ENCODE data around the gene ARSG. TPM values are rescaled to one million over a fixed set of nuclear protein-coding genes. Genes with fewer than 3 reads are reported as not detected.

ARSG gene
- total and polyA plus RNA-seq, 2 of the 13 experiments (the other 11 are each of a cell fraction or from before 2014, with no cell fraction given): 3.7 to 15.2 TPM

DNA sequence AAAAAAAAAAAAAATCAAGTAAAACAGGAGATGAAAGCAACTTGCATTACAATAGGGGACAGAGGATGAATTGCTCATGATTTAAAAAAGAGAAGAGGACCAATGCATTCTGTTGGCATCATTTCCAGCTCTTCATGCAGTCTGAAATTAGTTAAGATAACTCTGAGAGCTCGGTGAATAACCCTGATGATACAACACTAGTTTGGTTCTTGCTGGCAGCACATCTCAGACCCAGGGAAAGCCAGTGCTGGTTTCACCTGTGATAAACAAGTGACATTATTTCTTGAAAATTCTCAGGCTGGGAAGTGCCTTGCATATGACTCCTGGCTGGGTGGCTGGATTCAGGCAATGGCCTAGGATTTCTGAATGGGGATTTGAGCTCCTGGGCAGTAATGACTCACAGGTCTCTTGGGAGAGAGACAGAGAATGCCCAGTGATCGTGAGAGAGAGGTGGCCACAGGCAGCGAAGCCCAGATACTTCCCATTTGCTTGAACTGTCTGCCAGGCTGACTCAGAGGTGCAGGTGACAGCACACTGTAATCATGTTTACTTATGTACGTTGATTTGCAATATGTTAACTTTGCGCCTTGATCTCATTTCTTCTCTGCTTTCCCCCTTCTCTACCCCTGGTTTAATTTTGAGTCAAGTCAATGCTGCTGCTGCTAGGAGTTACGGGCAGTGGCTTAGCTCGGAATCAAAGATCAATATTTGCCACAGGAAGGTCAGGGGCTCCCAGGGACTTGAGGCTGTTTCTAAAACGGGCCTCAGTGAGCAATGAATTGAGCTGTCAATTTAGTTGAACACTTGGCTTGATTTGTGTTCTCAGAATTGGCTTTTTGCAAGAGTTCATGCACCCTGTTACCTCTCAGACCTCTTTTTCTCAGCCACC, 27.1 kb downstream of the ARSG start (continued):
- TF ChIP-seq, protein P1, sequence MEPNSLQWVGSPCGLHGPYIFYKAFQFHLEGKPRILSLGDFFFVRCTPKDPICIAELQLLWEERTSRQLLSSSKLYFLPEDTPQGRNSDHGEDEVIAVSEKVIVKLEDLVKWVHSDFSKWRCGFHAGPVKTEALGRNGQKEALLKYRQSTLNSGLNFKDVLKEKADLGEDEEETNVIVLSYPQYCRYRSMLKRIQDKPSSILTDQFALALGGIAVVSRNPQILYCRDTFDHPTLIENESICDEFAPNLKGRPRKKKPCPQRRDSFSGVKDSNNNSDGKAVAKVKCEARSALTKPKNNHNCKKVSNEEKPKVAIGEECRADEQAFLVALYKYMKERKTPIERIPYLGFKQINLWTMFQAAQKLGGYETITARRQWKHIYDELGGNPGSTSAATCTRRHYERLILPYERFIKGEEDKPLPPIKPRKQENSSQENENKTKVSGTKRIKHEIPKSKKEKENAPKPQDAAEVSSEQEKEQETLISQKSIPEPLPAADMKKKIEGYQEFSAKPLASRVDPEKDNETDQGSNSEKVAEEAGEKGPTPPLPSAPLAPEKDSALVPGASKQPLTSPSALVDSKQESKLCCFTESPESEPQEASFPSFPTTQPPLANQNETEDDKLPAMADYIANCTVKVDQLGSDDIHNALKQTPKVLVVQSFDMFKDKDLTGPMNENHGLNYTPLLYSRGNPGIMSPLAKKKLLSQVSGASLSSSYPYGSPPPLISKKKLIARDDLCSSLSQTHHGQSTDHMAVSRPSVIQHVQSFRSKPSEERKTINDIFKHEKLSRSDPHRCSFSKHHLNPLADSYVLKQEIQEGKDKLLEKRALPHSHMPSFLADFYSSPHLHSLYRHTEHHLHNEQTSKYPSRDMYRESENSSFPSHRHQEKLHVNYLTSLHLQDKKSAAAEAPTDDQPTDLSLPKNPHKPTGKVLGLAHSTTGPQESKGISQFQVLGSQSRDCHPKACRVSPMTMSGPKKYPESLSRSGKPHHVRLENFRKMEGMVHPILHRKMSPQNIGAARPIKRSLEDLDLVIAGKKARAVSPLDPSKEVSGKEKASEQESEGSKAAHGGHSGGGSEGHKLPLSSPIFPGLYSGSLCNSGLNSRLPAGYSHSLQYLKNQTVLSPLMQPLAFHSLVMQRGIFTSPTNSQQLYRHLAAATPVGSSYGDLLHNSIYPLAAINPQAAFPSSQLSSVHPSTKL (CRISPR knock-in tag; IDR thresholded peaks at IDR 0.05): peak; percentile 92
- TF ChIP-seq HOXD1 (CRISPR knock-in tag; IDR thresholded peaks at IDR 0.05) (peak; percentile 28; the same call in 1 of the 2 replicates), AGO1 (IDR thresholded peaks at IDR 0.05; ENCODE audit: low read depth, low read length, poor library complexity, severe bottlenecking) (no peak), SSRP1 (CRISPR knock-in tag; IDR thresholded peaks at IDR 0.05) (no peak; the same call in 1 of the 2 replicates), ZNF614 (CRISPR knock-in tag; IDR thresholded peaks at IDR 0.05; ENCODE audit: borderline replicate concordance) (peak; percentile 95), ZNF101 (CRISPR knock-in tag; IDR thresholded peaks at IDR 0.05; ENCODE audit: borderline replicate concordance, low read depth) (no peak), NPAS2 (CRISPR knock-in tag; IDR thresholded peaks at IDR 0.05; ENCODE audit: borderline replicate concordance) (no peak), ZNF44 (CRISPR knock-in tag; IDR thresholded peaks at IDR 0.05) (no peak), NCOR1 (IDR thresholded peaks at IDR 0.05; ENCODE audit: borderline replicate concordance, low read length) (0 out of 2 replicates have a peak, but pooled peaks have one; percentile 23), ONECUT2 (CRISPR knock-in tag; IDR thresholded peaks at IDR 0.05) (peak; percentile 92)
- TF ChIP-seq, protein P2, sequence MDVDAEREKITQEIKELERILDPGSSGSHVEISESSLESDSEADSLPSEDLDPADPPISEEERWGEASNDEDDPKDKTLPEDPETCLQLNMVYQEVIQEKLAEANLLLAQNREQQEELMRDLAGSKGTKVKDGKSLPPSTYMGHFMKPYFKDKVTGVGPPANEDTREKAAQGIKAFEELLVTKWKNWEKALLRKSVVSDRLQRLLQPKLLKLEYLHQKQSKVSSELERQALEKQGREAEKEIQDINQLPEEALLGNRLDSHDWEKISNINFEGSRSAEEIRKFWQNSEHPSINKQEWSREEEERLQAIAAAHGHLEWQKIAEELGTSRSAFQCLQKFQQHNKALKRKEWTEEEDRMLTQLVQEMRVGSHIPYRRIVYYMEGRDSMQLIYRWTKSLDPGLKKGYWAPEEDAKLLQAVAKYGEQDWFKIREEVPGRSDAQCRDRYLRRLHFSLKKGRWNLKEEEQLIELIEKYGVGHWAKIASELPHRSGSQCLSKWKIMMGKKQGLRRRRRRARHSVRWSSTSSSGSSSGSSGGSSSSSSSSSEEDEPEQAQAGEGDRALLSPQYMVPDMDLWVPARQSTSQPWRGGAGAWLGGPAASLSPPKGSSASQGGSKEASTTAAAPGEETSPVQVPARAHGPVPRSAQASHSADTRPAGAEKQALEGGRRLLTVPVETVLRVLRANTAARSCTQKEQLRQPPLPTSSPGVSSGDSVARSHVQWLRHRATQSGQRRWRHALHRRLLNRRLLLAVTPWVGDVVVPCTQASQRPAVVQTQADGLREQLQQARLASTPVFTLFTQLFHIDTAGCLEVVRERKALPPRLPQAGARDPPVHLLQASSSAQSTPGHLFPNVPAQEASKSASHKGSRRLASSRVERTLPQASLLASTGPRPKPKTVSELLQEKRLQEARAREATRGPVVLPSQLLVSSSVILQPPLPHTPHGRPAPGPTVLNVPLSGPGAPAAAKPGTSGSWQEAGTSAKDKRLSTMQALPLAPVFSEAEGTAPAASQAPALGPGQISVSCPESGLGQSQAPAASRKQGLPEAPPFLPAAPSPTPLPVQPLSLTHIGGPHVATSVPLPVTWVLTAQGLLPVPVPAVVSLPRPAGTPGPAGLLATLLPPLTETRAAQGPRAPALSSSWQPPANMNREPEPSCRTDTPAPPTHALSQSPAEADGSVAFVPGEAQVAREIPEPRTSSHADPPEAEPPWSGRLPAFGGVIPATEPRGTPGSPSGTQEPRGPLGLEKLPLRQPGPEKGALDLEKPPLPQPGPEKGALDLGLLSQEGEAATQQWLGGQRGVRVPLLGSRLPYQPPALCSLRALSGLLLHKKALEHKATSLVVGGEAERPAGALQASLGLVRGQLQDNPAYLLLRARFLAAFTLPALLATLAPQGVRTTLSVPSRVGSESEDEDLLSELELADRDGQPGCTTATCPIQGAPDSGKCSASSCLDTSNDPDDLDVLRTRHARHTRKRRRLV (CRISPR knock-in tag; IDR thresholded peaks at IDR 0.05): peak; percentile 61; the same call in 1 of the 2 replicates
- TF ChIP-seq, protein P3, sequence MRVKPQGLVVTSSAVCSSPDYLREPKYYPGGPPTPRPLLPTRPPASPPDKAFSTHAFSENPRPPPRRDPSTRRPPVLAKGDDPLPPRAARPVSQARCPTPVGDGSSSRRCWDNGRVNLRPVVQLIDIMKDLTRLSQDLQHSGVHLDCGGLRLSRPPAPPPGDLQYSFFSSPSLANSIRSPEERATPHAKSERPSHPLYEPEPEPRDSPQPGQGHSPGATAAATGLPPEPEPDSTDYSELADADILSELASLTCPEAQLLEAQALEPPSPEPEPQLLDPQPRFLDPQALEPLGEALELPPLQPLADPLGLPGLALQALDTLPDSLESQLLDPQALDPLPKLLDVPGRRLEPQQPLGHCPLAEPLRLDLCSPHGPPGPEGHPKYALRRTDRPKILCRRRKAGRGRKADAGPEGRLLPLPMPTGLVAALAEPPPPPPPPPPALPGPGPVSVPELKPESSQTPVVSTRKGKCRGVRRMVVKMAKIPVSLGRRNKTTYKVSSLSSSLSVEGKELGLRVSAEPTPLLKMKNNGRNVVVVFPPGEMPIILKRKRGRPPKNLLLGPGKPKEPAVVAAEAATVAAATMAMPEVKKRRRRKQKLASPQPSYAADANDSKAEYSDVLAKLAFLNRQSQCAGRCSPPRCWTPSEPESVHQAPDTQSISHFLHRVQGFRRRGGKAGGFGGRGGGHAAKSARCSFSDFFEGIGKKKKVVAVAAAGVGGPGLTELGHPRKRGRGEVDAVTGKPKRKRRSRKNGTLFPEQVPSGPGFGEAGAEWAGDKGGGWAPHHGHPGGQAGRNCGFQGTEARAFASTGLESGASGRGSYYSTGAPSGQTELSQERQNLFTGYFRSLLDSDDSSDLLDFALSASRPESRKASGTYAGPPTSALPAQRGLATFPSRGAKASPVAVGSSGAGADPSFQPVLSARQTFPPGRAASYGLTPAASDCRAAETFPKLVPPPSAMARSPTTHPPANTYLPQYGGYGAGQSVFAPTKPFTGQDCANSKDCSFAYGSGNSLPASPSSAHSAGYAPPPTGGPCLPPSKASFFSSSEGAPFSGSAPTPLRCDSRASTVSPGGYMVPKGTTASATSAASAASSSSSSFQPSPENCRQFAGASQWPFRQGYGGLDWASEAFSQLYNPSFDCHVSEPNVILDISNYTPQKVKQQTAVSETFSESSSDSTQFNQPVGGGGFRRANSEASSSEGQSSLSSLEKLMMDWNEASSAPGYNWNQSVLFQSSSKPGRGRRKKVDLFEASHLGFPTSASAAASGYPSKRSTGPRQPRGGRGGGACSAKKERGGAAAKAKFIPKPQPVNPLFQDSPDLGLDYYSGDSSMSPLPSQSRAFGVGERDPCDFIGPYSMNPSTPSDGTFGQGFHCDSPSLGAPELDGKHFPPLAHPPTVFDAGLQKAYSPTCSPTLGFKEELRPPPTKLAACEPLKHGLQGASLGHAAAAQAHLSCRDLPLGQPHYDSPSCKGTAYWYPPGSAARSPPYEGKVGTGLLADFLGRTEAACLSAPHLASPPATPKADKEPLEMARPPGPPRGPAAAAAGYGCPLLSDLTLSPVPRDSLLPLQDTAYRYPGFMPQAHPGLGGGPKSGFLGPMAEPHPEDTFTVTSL (CRISPR knock-in tag; IDR thresholded peaks at IDR 0.05; ENCODE audit: borderline replicate concordance): peak; percentile 81; the same call in 1 of the 2 replicates
